ENCODE results near the gene GPRC5A.

The GPRC5A gene

GRCh38 chr12:12912711-12913110 is 21.3 kb downstream of the GPRC5A start:
- no peak for DNase-seq

GRCh38 chr12:12915656-12916055 is 24.3 kb downstream of the GPRC5A start:
- no peak for DNase-seq

GRCh38 chr12:12916135-12916944 is 25.0 kb downstream of the GPRC5A start:
- peak; percentile 93 for DNase-seq

- no peak for DNase-seq
These were observed 26.2 kb downstream of the GPRC5A start for GRCh38 chr12:12917517-12917916.

- no peak for DNase-seq
These were observed 27.5 kb downstream of the GPRC5A start for GRCh38 chr12:12918781-12919389.

- DNase-seq = no peak
These were observed 28.5 kb downstream of the GPRC5A start for GRCh38 chr12:12919666-12920435.

GRCh38 chr12:12922191-12922616 is 30.8 kb downstream of the GPRC5A start:
- no peak for DNase-seq

GRCh38 chr12:12922978-12923377 is 31.6 kb downstream of the GPRC5A start:
- DNase-seq = no peak

- no peak for DNase-seq
These were observed 32.8 kb downstream of the GPRC5A start for GRCh38 chr12:12924169-12924568.

GRCh38 chr12:12925388-12925787 is 34.0 kb downstream of the GPRC5A start:
- no peak for DNase-seq

GRCh38 chr12:12926571-12927071 is 35.3 kb downstream of the GPRC5A start:
- no peak for DNase-seq

GRCh38 chr12:12927211-12928079 is 36.1 kb downstream of the GPRC5A start:
- DNase-seq = no peak

- no peak for DNase-seq
These were observed 38.3 kb downstream of the GPRC5A start for GRCh38 chr12:12929696-12930095.

- no peak for DNase-seq
These were observed 39.4 kb downstream of the GPRC5A start for GRCh38 chr12:12930633-12931219.

- DNase-seq = no peak
These were observed 42.4 kb downstream of the GPRC5A start for GRCh38 chr12:12933742-12934141.

- DNase-seq = no peak
These were observed 43.2 kb downstream of the GPRC5A start for GRCh38 chr12:12934556-12934955.

- DNase-seq = no peak
These were observed 45.7 kb downstream of the GPRC5A start for GRCh38 chr12:12936983-12937491.

- DNase-seq = no peak
These were observed 47.2 kb downstream of the GPRC5A start for GRCh38 chr12:12938541-12938940.

- no peak for DNase-seq
These were observed 48.5 kb downstream of the GPRC5A start for GRCh38 chr12:12939888-12940287.

GRCh38 chr12:12941450-12942350 is 50.3 kb downstream of the GPRC5A start:
- DNase-seq = no peak

All from DMS79 (cell line).